ENCODE measurements around the gene ALK.
"Not testable (repeated sequence)": the region's sequence is repeated elsewhere in the genome, so short reads cannot be mapped to it uniquely, and the experiment has no call there.

ALK gene

GRCh38 chr2:29255004-29255403 is 666.4 kb downstream of the ALK start:
- Histone ChIP-seq H3K4me3 (ENCODE audit: low read length) (no peak overlapping the region), H3K4me1 (ENCODE audit: low read length) (no peaks in the 10 kb centered on the region), H3K4me2 (ENCODE audit: low read length) (no peak overlapping the region), H3K79me2 (ENCODE audit: low read length) (no peaks in the 10 kb centered on the region), H3K9ac (ENCODE audit: low read length) (no peak overlapping the region), H2AFZ (ENCODE audit: low read depth, low read length) (no peak overlapping the region), H3K27ac (ENCODE audit: low read length) (no peak overlapping the region), H3K9me3 (ENCODE audit: insufficient read depth, low read length) (no peaks in the 10 kb centered on the region), H3K27me3 (ENCODE audit: low read depth, low read length) (peaks cover 19% of the 10 kb centered on the region), H3K36me3 (replicated peaks; ENCODE audit: low read depth, low read length) (no peaks in the 10 kb centered on the region), H4K20me1 (ENCODE audit: insufficient read depth, low read length) (no peaks in the 10 kb centered on the region)
- TF ChIP-seq, protein P1, sequence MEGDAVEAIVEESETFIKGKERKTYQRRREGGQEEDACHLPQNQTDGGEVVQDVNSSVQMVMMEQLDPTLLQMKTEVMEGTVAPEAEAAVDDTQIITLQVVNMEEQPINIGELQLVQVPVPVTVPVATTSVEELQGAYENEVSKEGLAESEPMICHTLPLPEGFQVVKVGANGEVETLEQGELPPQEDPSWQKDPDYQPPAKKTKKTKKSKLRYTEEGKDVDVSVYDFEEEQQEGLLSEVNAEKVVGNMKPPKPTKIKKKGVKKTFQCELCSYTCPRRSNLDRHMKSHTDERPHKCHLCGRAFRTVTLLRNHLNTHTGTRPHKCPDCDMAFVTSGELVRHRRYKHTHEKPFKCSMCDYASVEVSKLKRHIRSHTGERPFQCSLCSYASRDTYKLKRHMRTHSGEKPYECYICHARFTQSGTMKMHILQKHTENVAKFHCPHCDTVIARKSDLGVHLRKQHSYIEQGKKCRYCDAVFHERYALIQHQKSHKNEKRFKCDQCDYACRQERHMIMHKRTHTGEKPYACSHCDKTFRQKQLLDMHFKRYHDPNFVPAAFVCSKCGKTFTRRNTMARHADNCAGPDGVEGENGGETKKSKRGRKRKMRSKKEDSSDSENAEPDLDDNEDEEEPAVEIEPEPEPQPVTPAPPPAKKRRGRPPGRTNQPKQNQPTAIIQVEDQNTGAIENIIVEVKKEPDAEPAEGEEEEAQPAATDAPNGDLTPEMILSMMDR (IDR thresholded peaks at IDR 0.05; ENCODE audit: low read depth, low read length), result no peak
- no peak for TF ChIP-seq EZH2phosphoT487 (IDR thresholded peaks at IDR 0.05; ENCODE audit: low read depth)

DNA sequence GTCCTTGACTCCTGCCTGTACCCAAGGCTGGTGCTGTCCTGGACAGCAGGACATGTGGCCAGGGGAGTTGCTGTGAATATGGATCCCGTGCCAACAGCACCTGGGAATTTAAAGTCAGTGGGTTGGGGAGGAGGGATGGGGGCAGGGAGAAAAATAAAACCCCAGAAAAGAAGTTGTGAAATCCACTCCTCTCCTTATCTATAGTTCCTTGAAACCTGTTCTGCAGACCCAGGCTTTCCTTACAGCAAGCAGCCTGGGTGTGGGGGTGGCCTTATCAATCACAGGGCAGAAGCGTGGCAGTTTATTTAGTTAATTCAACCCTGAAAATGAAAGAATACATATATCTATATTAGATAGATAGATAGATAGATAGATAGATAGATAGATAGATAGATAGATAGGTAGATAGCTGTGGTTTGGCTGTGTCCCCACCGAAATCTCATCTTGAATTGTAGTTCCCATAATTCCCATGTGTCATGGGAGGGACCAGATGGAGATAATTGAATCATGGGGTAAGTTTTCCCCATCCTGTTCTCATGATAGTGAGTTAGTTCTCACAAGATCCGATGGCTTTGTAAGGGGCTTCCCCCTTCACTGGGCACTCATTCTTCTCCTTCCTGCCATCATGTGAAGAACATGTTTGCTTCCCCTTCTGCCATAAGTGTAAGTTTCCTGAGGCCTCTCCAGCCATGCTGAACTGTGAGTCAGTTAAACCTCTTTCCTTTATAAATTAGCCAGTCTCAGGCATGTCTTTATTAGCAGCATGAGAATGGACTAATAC is 667.7 kb downstream of the ALK start:
- not testable (repeated sequence) for H3K9me3 ChIP-seq (ENCODE audit: insufficient read depth, low read length); H3K27ac ChIP-seq (ENCODE audit: low read length)
- peaks cover 14% of the 10 kb centered on the region for H3K27me3 ChIP-seq (ENCODE audit: low read depth, low read length)

DNA sequence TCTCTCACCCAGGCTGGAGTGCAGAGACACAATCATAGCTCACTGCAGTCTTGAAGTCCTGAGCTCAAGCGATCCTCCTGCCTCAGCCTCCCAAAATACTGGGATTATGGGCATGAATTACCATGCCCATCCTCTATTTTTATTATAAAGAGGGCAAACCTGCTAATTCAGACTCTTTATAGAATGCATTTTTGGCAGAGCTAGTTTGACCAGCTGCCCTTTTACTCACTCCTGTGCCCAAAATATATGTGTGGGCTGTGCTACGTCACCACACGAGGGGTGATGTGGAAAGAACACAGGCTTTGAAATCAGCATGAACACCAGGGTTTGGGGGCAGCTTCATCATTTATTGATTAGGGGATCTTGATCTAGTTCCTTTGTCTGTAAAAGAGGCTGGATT is 668.4 kb downstream of the ALK start:
- H2AFZ ChIP-seq (ENCODE audit: low read depth, low read length), result no peak overlapping the region
- H3K4me3 ChIP-seq (ENCODE audit: low read length), result no peak overlapping the region
- H3K9me3 ChIP-seq (ENCODE audit: insufficient read depth, low read length), result no peaks in the 10 kb centered on the region
- H3K79me2 ChIP-seq (ENCODE audit: low read length), result no peaks in the 10 kb centered on the region
- no peaks in the 10 kb centered on the region for H4K20me1 ChIP-seq (ENCODE audit: insufficient read depth, low read length)
- H3K27me3 ChIP-seq (ENCODE audit: low read depth, low read length), result peaks cover 11% of the 10 kb centered on the region
- H3K27ac ChIP-seq (ENCODE audit: low read length), result no peak overlapping the region
- H3K9ac ChIP-seq (ENCODE audit: low read length), result no peak overlapping the region
- TF ChIP-seq EZH2phosphoT487 (IDR thresholded peaks at IDR 0.05; ENCODE audit: low read depth), result no peak
- TF ChIP-seq, protein P1 (IDR thresholded peaks at IDR 0.05; ENCODE audit: low read depth, low read length), result no peak
- peaks cover 11% of the 10 kb centered on the region for H3K4me1 ChIP-seq (ENCODE audit: low read length)
- no peaks in the 10 kb centered on the region for H3K36me3 ChIP-seq (replicated peaks; ENCODE audit: low read depth, low read length)
- no peak overlapping the region for H3K4me2 ChIP-seq (ENCODE audit: low read length)

More for the DNA sequence above, 667.7 kb downstream of the ALK start:
- H2AFZ ChIP-seq (ENCODE audit: low read depth, low read length); H3K79me2 ChIP-seq (ENCODE audit: low read length); H4K20me1 ChIP-seq (ENCODE audit: insufficient read depth, low read length); H3K4me3 ChIP-seq (ENCODE audit: low read length); H3K9ac ChIP-seq (ENCODE audit: low read length); H3K36me3 ChIP-seq (replicated peaks; ENCODE audit: low read depth, low read length); H3K4me1 ChIP-seq (ENCODE audit: low read length); H3K4me2 ChIP-seq (ENCODE audit: low read length): not testable (repeated sequence)

- Histone ChIP-seq H4K20me1 (ENCODE audit: insufficient read depth, low read length) (no peaks in the 10 kb centered on the region), H3K4me3 (ENCODE audit: low read length) (no peak overlapping the region), H3K9me3 (ENCODE audit: insufficient read depth, low read length) (no peaks in the 10 kb centered on the region), H3K36me3 (replicated peaks; ENCODE audit: low read depth, low read length) (no peaks in the 10 kb centered on the region), H3K79me2 (ENCODE audit: low read length) (no peaks in the 10 kb centered on the region), H3K9ac (ENCODE audit: low read length) (no peak overlapping the region), H3K4me2 (ENCODE audit: low read length) (no peak overlapping the region), H3K27me3 (ENCODE audit: low read depth, low read length) (peaks cover 7% of the 10 kb centered on the region), H3K4me1 (ENCODE audit: low read length) (peaks cover 17% of the 10 kb centered on the region), H2AFZ (ENCODE audit: low read depth, low read length) (no peak overlapping the region), H3K27ac (ENCODE audit: low read length) (no peak overlapping the region)
- TF ChIP-seq, protein P1 (IDR thresholded peaks at IDR 0.05; ENCODE audit: low read depth, low read length), result no peak
- TF ChIP-seq EZH2phosphoT487 (IDR thresholded peaks at IDR 0.05; ENCODE audit: low read depth), result no peak
Measured at GRCh38 chr2:29251406-29251805, 670.0 kb downstream of the ALK start.
